Lower lobe of right lung (tissue), 2 donors: ENCODE data around the gene CA11. TPM values are rescaled to one million over a fixed set of nuclear protein-coding genes. Genes with fewer than 3 reads are reported as not detected.

Source experiments
- ATAC-seq, 2 donors: fragments of 200-7000 bp; cut with Tn5 transposase; one replicate each; pipeline ENCODE4 v1.9.1; 2020 to 2022; ENCODE audit warnings: mild to moderate bottlenecking in 2 of 2, moderate library complexity in 2 of 2
- DNase-seq: peaks from one replicate; pipeline ENCODE4 v3.0.0-alpha.2; 2020
- H3K27ac ChIP-seq: fragments of 200-600 bp; one replicate; pipeline ENCODE4 v1.8.0; 2022
- H3K27me3 ChIP-seq: fragments of 200-600 bp; one replicate; pipeline ENCODE4 v1.8.0; 2022; ENCODE audit warnings: low read depth
- H3K36me3 ChIP-seq: fragments of 200-600 bp; one replicate; pipeline ENCODE4 v1.8.0; 2022; ENCODE audit warnings: mild to moderate bottlenecking
- H3K4me1 ChIP-seq: fragments of 200-600 bp; one replicate; pipeline ENCODE4 v1.8.0; 2022
- H3K4me3 ChIP-seq: fragments of 200-600 bp; one replicate; pipeline ENCODE4 v1.8.0; 2022; ENCODE audit warnings: mild to moderate bottlenecking
- H3K9me3 ChIP-seq: fragments of 200-600 bp; one replicate; pipeline ENCODE4 v1.8.0; 2022
- intact Hi-C: fragments of 100-400 bp; cut with DNase I; formaldehyde crosslinking; loops from one replicate; pipeline ENCODE4 v1.11.0; 2022
- total RNA-seq: library from RNA; stranded (reverse); fragmentation: NEBNext Ultra II Directional; extraction: Animal tissue kit (Norgen Biotek cat#: 25700); gene quantifications from one replicate; pipeline ENCODE4 v1.2.1, GENCODE V29; 2021
- TF ChIP-seq, protein P1 (sequence below): fragments of 200-600 bp; IDR thresholded peaks from one replicate; pipeline ENCODE4 v1.8.0; 2022; ENCODE audit warnings: antibody characterized with exemption, mild to moderate bottlenecking
- donor health status: DM: no; HTN: yes; CAD: no; lungs with severe emphysema.

The CA11 gene
- total RNA-seq, 1 donor from 2014 or later: 7.8 TPM

DNA sequence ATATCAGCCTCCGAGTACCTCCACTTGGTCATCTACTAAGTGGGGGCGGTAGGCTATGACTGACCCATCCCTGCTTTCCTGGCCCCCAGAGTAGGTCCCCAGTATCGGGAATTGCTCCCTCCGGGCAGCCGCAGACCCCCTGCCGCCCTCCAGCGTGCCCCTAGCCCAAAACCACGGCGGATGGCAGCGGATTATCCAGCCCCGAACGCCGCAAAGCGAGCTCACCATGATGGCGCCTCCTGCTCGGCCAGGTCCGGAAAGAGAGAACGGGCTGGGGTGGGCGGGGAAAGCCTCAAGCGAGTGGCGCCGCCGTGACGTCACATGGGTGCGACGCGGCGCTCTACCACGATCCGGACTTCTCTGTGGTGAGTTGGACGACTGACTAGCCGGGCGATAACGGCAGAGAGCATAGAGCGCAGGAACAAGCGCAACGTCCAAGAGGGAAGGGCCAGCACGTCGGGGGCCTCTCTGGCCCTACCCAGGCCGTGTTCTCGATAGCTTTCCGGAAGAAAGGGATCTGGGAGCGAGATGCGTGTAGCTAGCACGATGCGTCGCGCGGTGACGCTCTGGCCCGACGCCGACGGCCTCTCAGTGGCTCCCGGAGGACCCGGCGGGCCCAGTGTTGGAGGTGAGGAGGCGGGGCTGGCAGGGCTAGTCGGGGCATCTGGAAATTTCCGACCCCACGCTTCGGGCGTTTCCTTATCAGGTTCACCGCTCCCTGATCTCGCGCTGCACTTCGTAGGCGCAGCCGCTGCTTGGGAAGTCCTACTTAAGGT lies 26.9 kb downstream of the CA11 start, which contains the start of the genes RPL18 and SPHK2:
TSS of gene RPL18 (minus strand) at position 263 of the 776 bp plus-strand sequence. CDS start at position 228, 35 bp downstream.
TSS of gene SPHK2 (plus strand) at position 591 of the 776 bp plus-strand sequence. CDS start 1,009 bp downstream, outside the sequence.
- no peaks in the 10 kb centered on the region for H3K9me3 ChIP-seq
- peaks cover 32% of the 10 kb centered on the region for H3K36me3 ChIP-seq
- no peaks in the 10 kb centered on the region for H3K27me3 ChIP-seq
- peak; percentile 98 for DNase-seq
- peak within 1 kb of the TSS; percentile 72 for H3K4me3 ChIP-seq
- intact Hi-C loops: no loop called here
- ATAC-seq: peak; percentile 89 to 94
- peaks cover 54% of the 10 kb centered on the region for H3K4me1 ChIP-seq
- TF ChIP-seq, protein P1, sequence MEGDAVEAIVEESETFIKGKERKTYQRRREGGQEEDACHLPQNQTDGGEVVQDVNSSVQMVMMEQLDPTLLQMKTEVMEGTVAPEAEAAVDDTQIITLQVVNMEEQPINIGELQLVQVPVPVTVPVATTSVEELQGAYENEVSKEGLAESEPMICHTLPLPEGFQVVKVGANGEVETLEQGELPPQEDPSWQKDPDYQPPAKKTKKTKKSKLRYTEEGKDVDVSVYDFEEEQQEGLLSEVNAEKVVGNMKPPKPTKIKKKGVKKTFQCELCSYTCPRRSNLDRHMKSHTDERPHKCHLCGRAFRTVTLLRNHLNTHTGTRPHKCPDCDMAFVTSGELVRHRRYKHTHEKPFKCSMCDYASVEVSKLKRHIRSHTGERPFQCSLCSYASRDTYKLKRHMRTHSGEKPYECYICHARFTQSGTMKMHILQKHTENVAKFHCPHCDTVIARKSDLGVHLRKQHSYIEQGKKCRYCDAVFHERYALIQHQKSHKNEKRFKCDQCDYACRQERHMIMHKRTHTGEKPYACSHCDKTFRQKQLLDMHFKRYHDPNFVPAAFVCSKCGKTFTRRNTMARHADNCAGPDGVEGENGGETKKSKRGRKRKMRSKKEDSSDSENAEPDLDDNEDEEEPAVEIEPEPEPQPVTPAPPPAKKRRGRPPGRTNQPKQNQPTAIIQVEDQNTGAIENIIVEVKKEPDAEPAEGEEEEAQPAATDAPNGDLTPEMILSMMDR: no peak
- H3K27ac ChIP-seq: peak within 1 kb of the TSS; percentile 86

DNA sequence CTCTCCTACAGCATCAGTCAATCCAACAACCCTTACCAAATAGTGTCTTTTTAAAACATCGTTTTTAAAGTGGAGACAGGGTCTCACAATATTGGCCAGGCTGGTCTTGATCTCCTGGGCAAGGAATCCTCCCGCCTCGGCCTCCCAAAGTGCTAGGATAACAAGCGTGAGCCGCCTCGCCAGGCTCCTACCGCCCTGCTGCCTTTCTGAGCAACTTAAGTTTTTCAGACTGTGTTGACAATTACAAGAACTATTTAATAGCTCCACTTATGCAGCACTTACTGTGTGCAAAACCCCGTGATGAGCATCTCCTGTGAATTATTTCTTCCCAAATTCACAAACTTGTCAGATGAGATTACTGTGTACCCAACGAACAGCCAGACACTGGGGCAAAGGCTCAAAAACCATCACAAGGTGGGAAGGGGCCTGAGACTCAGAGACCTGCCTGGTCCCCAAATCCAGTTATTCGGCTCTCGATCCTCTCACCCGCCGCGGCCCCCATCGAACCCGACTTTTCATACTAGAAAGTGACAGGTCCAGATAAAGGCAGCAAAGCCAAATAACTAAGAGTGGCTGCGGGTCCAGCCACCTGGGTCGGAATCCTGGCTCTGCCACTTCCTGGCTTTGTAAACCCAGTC lies 27.6 kb downstream of the CA11 start:
- peaks cover 32% of the 10 kb centered on the region for H3K36me3 ChIP-seq
- peak overlapping the region; percentile 72 for H3K4me3 ChIP-seq
- no peaks in the 10 kb centered on the region for H3K27me3 ChIP-seq
- peaks cover 49% of the 10 kb centered on the region for H3K4me1 ChIP-seq
- TF ChIP-seq, protein P1: no peak
- intact Hi-C loops: no loop called here
- no peaks in the 10 kb centered on the region for H3K9me3 ChIP-seq
- ATAC-seq (no peak), DNase-seq (no peak)
- H3K27ac ChIP-seq: peak overlapping the region; percentile 86

GRCh38 chr19:48617146-48617937 lies 28.6 kb downstream of the CA11 start:
- H3K27me3 ChIP-seq: no peaks in the 10 kb centered on the region
- intact Hi-C loops: no loop called here
- peaks cover 41% of the 10 kb centered on the region for H3K4me1 ChIP-seq
- H3K36me3 ChIP-seq: peaks cover 32% of the 10 kb centered on the region
- TF ChIP-seq, protein P1: no peak
- no peaks in the 10 kb centered on the region for H3K9me3 ChIP-seq
- peak overlapping the region; percentile 72 for H3K4me3 ChIP-seq
- DNase-seq: no peak
- H3K27ac ChIP-seq: peak overlapping the region; percentile 86
- ATAC-seq: no peak

DNA sequence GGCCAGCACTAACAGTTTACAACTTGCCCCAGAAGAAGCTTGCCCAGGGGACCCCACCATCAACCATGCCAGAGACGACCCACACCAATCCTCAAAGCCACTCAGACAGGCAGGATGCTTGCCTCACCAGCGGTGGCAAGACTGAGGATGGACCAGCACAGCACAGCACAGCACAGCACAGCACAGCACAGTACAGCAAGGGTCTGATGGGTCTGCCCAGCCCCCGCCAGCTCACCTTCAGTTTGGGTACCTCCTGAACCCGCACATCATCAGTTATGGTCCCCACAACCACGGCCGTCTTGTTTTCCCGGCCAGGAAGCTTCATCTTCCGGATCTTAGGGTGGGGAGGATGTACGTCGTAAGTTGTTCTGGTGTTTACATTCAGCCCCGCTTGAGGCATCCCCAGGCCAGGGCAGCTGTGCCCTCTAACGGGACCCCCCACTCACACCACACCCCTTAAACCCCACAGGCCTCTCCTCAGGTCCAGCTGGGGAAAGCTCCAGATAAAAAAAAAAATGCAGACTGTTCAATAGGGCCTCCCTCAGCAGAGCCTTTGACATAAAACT lies 29.4 kb downstream of the CA11 start:
- no peak for DNase-seq
- no peak for ATAC-seq

More for the DNA sequence above, 29.4 kb downstream of the CA11 start:
- Histone ChIP-seq H3K4me3 (peak overlapping the region; percentile 72), H3K36me3 (peaks cover 32% of the 10 kb centered on the region), H3K27me3 (no peaks in the 10 kb centered on the region), H3K9me3 (no peaks in the 10 kb centered on the region), H3K4me1 (peaks cover 41% of the 10 kb centered on the region), H3K27ac (peak overlapping the region; percentile 81)
- intact Hi-C loops: no loop called here
- TF ChIP-seq, protein P1: no peak
